HG03064 (cell line): ENCODE data around the gene RNF123.

Experiments
- ATAC-seq: cut with Tn5 transposase; IDR thresholded peaks from one replicate; pipeline ENCODE4 v1.9.1; 2021; ENCODE audit warnings: low read depth; ENCODE audit not compliant: unreplicated experiment

The RNF123 gene

GRCh38 chr3:49700014-49700413, 10.7 kb downstream of the RNF123 start:
- ATAC-seq, result no peak

- no peak for ATAC-seq
These were observed 11.2 kb downstream of the RNF123 start for GRCh38 chr3:49700453-49701128.

- ATAC-seq, result no peak
These were observed 12.2 kb downstream of the RNF123 start for GRCh38 chr3:49701388-49702077.

GRCh38 chr3:49702672-49703071, 13.3 kb downstream of the RNF123 start:
- no peak for ATAC-seq

- no peak for ATAC-seq
These were observed 14.1 kb downstream of the RNF123 start for GRCh38 chr3:49703443-49703927.

- no peak for ATAC-seq
These were observed 14.6 kb downstream of the RNF123 start for GRCh38 chr3:49703956-49704355.

- ATAC-seq, result no peak
These were observed 15.3 kb downstream of the RNF123 start for GRCh38 chr3:49704629-49705028.

- ATAC-seq, result no peak
These were observed 16.1 kb downstream of the RNF123 start for GRCh38 chr3:49705390-49705960.

GRCh38 chr3:49706456-49707112, 17.2 kb downstream of the RNF123 start:
- ATAC-seq, result no peak

- ATAC-seq, result no peak
These were observed 17.7 kb downstream of the RNF123 start for GRCh38 chr3:49707113-49707480.

- ATAC-seq, result no peak
These were observed 20.5 kb downstream of the RNF123 start for GRCh38 chr3:49709852-49710251.

GRCh38 chr3:49711489-49711888, 22.1 kb downstream of the RNF123 start:
- no peak for ATAC-seq

- no peak for ATAC-seq
These were observed 22.8 kb downstream of the RNF123 start for GRCh38 chr3:49712166-49712565.

- no peak for ATAC-seq
These were observed 23.4 kb downstream of the RNF123 start for GRCh38 chr3:49712631-49713317.

GRCh38 chr3:49713336-49714105, 24.2 kb downstream of the RNF123 start:
- no peak for ATAC-seq

- no peak for ATAC-seq
These were observed 25.6 kb downstream of the RNF123 start for GRCh38 chr3:49714728-49715550.

GRCh38 chr3:49715611-49716121, 26.3 kb downstream of the RNF123 start:
- ATAC-seq, result no peak

- no peak for ATAC-seq
These were observed 26.8 kb downstream of the RNF123 start for GRCh38 chr3:49716169-49716568.

- no peak for ATAC-seq
These were observed 27.4 kb downstream of the RNF123 start for GRCh38 chr3:49716691-49717210.
